IPS DF 6.9 (cell line): ENCODE data around the gene PLEKHA8.

Experiments used
- DNase-seq: peaks from one replicate; pipeline ENCODE4 v3.0.0-alpha.2; 2013; ENCODE audit warnings: low read depth, low spot score
- H3K27ac ChIP-seq: one replicate; pipeline ENCODE4 v1.5.1; 2013; ENCODE audit warnings: low read length, control low read depth
- H3K27me3 ChIP-seq: 2 replicates; pipeline ENCODE4 v1.6.1; 2013; ENCODE audit warnings: mild to moderate bottlenecking, low read length; ENCODE audit not compliant: control insufficient read depth, insufficient read depth
- H3K36me3 ChIP-seq: 2 replicates; pipeline ENCODE4 v1.6.1; 2013; ENCODE audit warnings: low read length; ENCODE audit not compliant: control insufficient read depth, insufficient read depth
- H3K4me1 ChIP-seq: 2 replicates; pipeline ENCODE4 v1.6.1; 2013; ENCODE audit warnings: low read length; ENCODE audit not compliant: control insufficient read depth, insufficient read depth
- H3K4me3 ChIP-seq: 2 replicates; pipeline ENCODE4 v1.5.1; 2013; ENCODE audit warnings: mild to moderate bottlenecking, low read length
- H3K9me3 ChIP-seq: 2 replicates; pipeline ENCODE4 v1.6.1; 2013; ENCODE audit warnings: low read length, inconsistent platforms; ENCODE audit not compliant: control insufficient read depth, insufficient read depth
- WGBS: extraction: QIAGEN DNeasy Blood & Tissue Kit; methylation state at CpG from one replicate; pipeline ENCODE4 v1.1.7; 2013; ENCODE audit warnings: mixed read lengths, missing lambda C conversion rate; ENCODE audit not compliant: insufficient read length, insufficient coverage; 5-methylcytosine and 5-hydroxymethylcytosine counted together

Gene PLEKHA8

GRCh38 chr7:30165590-30165989, 137.4 kb downstream of the PLEKHA8 start:
- Histone ChIP-seq H3K36me3 (no peaks in the 10 kb centered on the region), H3K27me3 (no peaks in the 10 kb centered on the region), H3K27ac (no peak overlapping the region), H3K4me3 (no peak overlapping the region), H3K9me3 (no peaks in the 10 kb centered on the region), H3K4me1 (peaks cover 14% of the 10 kb centered on the region)
- no CpG with 5 or more reads among the region's 3 CpGs for WGBS
- DNase-seq = no peak

DNA sequence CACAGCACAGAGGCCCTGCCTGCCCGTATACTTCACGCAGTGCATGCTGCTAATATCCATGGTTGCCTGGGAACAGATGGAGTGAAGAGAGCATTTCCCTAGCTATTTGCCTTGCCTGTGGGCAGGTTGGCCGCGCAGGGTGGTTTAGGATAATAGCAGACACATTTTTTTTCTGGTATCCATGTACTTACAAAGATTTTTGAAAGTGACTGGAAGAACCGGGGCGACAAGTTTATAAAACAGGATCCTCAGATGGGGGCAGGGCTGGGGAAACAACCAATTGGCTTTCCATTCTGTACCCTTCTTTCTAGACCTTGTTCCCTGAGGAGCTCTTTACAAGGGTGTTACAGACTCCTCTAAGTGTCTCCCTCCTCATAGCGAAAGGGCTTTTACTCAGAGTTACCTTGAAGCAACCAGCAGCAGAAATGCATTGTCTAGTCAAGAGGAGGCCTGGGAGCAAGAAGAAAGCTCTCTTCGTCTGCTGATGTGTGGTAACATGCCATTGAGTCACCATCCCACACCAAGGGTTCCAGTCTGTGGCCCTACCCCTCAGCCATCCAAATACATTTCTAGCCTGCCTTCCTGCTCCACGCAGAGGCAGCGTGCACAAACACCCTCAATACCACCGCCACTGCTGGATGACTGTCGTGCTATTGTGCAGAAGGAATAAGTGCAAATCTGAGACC, 138.1 kb downstream of the PLEKHA8 start:
- peaks cover 13% of the 10 kb centered on the region for H3K4me1 ChIP-seq
- WGBS = no CpG with 5 or more reads among the region's 12 CpGs
- H3K36me3 ChIP-seq = no peaks in the 10 kb centered on the region
- H3K27ac ChIP-seq = no peak overlapping the region
- no peak for DNase-seq
- no peaks in the 10 kb centered on the region for H3K9me3 ChIP-seq
- no peak overlapping the region for H3K4me3 ChIP-seq
- H3K27me3 ChIP-seq = no peaks in the 10 kb centered on the region

GRCh38 chr7:30166841-30167235, 138.6 kb downstream of the PLEKHA8 start:
- H3K9me3 ChIP-seq = no peaks in the 10 kb centered on the region
- DNase-seq = no peak
- no peak overlapping the region for H3K27ac ChIP-seq
- H3K27me3 ChIP-seq = no peaks in the 10 kb centered on the region
- no peak overlapping the region for H3K4me3 ChIP-seq
- WGBS = no CpG with 5 or more reads among the region's 5 CpGs
- H3K4me1 ChIP-seq = peaks cover 11% of the 10 kb centered on the region
- H3K36me3 ChIP-seq = no peaks in the 10 kb centered on the region

DNA sequence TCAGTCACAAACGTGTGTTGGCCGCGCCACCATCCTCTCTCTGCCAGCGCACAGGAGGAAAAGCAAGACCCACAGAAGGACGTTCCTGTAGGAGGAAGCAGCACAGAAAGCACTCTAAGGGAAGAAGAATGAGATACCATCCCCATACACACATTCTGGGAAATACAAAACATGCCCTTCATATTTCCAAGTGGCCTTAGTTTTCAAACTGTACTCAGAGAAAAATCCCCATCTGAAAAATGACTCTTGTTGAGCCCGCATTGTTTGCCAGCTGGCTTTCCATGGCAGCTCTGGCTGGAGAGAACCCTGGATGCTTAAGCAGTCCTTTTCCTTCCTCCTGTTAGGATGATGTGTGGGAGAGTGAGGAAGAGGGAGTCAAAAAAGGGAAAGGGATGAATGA, 139.7 kb downstream of the PLEKHA8 start:
- no peak for DNase-seq
- Histone ChIP-seq H3K4me3 (no peak overlapping the region), H3K9me3 (no peaks in the 10 kb centered on the region), H3K36me3 (no peaks in the 10 kb centered on the region), H3K4me1 (peaks cover 11% of the 10 kb centered on the region), H3K27ac (no peak overlapping the region), H3K27me3 (no peaks in the 10 kb centered on the region)
- WGBS = no CpG with 5 or more reads among the region's 6 CpGs

DNA sequence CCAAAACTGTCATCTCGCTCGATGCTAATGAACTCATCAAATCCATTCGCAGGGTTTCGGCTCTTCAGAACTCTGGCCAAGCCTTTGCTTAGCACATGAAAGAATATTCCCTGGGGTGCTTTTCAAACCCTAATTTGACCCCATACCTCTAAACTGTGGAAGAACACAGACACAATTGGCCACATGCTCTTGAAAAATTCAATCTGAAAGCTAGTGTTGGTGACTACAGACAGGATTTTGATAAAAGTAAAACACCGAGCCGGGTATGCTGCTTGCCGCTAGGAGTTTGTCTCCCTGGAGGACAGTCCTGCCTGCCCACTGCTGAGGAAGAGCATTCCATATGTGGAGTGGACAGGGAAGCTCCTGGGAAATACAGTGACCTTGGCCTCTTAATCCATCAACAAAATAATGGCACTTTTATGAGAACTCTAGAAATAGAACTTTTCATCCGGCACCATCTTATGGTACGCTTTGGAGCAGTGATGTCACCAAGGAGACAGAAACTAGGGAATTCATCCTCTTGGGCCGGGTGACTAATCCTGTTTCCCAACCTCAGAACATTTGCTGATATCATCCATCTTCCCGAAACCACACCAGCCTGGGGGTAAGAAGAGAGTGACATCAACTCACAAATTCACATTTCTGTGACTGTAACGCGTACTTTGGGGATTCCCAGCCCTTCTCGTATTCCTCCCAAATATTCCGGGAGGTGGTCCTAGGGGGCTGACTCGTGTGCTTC, 140.8 kb downstream of the PLEKHA8 start:
- Histone ChIP-seq H3K27me3 (no peaks in the 10 kb centered on the region), H3K9me3 (no peaks in the 10 kb centered on the region), H3K36me3 (no peaks in the 10 kb centered on the region), H3K4me1 (peaks cover 11% of the 10 kb centered on the region), H3K4me3 (no peak overlapping the region), H3K27ac (no peak overlapping the region)
- DNase-seq = peak; percentile 41
- WGBS = no CpG with 5 or more reads among the region's 16 CpGs

DNA sequence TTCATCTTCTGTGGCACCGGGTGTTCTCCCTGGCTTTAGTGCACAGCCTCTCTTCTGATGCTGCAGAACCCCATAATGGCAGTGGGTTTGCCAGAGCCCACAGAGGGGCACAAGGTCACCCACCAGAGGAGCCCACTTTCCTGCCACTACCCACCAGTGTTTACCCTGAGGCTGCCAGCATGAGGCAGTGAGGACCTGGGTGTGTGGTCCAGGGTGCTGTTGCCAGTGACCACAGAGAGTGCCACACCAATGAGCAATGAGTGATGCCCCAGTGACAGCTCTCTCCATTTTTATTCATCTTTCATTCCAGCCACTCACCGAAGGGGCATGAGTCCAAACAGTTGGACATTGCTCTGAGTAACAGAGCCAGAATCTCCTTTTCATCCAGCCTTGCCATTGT, 141.4 kb downstream of the PLEKHA8 start:
- Histone ChIP-seq H3K36me3 (no peaks in the 10 kb centered on the region), H3K4me3 (no peak overlapping the region), H3K9me3 (no peaks in the 10 kb centered on the region), H3K27me3 (no peaks in the 10 kb centered on the region), H3K4me1 (peaks cover 11% of the 10 kb centered on the region), H3K27ac (no peak overlapping the region)
- no CpG with 5 or more reads among the region's 2 CpGs for WGBS
- no peak for DNase-seq

DNA sequence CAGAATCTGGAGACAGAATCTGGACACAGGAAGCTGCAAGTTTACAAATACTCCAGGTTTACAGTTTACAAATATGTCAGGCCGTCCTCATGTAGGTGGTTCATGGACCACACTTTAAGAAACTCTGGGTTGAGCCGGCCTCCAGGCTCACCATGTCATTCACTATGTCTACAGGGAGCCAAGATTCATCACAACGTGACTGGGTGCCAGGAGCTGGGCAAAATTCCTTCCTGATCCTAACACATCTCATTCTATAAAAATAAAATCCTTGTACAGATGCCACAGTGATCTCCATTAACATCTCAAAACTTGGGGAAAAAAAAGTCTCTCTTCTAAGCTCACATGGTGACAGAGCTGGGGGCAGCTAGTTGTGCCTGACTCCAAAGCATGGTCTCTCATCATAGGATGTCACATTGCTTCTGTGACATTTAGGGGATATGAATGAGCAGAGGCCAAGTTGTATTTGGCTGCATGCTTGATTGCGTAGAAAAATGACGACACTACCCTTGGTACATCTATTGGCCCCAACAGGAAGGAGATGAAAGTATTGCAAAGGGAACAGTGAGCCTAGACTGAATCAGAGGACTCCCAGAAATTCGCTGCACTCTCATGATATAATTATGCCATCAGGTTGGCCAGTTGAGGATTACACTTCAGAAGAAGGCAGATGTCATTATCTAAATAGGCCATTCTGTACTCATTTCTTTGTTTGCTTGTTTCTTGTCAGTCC, 142.4 kb downstream of the PLEKHA8 start:
- peaks cover 11% of the 10 kb centered on the region for H3K4me1 ChIP-seq
- no peak overlapping the region for H3K27ac ChIP-seq
- WGBS = no CpG with 5 or more reads among the region's 6 CpGs
- H3K27me3 ChIP-seq = no peaks in the 10 kb centered on the region
- no peak overlapping the region for H3K4me3 ChIP-seq
- no peaks in the 10 kb centered on the region for H3K36me3 ChIP-seq
- DNase-seq = no peak
- H3K9me3 ChIP-seq = no peaks in the 10 kb centered on the region

DNA sequence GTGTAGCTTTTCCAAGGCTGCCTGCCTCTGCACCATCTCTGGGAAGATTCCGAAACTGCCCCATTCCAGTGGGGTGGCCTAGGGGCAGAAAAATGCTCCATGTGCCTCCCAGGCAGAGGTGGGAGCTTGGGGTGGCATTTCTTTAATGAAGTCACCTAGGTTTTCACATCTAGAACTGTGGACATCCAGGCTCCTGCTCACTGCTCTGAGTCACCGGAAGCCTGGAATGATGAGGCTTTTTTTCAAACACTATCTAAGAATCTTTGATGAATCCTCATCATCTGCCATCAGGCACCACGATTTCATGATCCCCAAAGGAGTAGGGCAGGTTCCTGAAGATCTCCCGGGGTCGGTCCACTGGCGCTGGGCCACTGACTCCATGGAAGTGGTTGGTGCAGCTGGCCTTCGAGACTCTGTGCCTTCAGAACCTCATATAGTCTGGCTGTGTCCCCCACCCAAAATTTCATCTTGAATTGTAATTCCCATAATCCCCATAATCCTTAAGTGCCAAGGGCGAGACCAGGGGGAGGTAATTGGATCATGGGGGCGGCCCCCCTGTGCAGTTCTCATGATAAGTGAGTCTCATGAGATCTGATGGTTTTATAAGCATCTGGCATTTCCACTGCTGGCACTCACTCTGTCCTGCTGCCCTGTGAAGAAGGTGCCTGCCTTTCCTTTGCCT, 143.7 kb downstream of the PLEKHA8 start:
- no CpG with 5 or more reads among the region's 9 CpGs for WGBS
- no peak for DNase-seq
- H3K27ac ChIP-seq = no peak overlapping the region

DNA sequence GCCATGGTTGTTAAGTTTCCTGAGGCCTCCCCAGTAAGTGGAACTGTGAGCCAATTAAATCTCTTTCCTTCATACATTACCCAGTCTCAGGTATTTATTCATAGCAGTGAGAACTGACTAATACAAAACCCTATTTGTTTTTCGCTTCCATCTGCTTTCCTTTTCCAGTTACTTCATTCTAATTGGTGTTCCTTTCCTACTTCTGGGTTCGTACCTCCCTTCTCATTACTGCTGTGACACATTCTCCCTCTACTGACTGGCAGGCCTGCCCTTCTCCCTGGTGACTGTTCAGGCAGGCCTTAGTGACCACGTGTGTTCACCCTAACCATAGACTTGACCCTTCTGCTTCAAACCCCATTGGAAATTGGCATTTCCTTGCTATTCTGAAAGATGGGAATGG, 144.2 kb downstream of the PLEKHA8 start:
- Histone ChIP-seq H3K27ac (no peak overlapping the region), H3K36me3 (no peaks in the 10 kb centered on the region), H3K9me3 (no peaks in the 10 kb centered on the region), H3K4me1 (peaks cover 8% of the 10 kb centered on the region), H3K4me3 (no peak overlapping the region), H3K27me3 (no peaks in the 10 kb centered on the region)
- no CpG with 5 or more reads among the region's 3 CpGs for WGBS
- no peak for DNase-seq

More for the DNA sequence above, 143.7 kb downstream of the PLEKHA8 start:
- peaks cover 9% of the 10 kb centered on the region for H3K4me1 ChIP-seq
- H3K4me3 ChIP-seq = no peak overlapping the region
- no peaks in the 10 kb centered on the region for H3K27me3 ChIP-seq
- no peaks in the 10 kb centered on the region for H3K9me3 ChIP-seq
- H3K36me3 ChIP-seq = no peaks in the 10 kb centered on the region
